C1 segment of cervical spinal cord (tissue), 14 donors: ENCODE results near the gene SSBP3.
"Not testable (repeated sequence)": the region's sequence is repeated elsewhere in the genome, so short reads cannot be mapped to it uniquely, and the experiment has no call there.

Experiments
- DNase-seq, 14 donors: peaks; one replicate each; lab custom pipeline; 2025; lab: John Stamatoyannopoulos, UW

The SSBP3 gene

GRCh38 chr1:54406339-54407153, at the start of gene SSBP3:
Gene SSBP3 (minus strand): TSS chr1:54406394.
- peak; percentile 31 to 96 (median 84) for DNase-seq

- no peak for DNase-seq
These were observed 47.3 kb upstream of the SSBP3 start for GRCh38 chr1:54453509-54453908.

GRCh38 chr1:54453022-54453421, 46.8 kb upstream of the SSBP3 start:
- DNase-seq, result no peak

DNA sequence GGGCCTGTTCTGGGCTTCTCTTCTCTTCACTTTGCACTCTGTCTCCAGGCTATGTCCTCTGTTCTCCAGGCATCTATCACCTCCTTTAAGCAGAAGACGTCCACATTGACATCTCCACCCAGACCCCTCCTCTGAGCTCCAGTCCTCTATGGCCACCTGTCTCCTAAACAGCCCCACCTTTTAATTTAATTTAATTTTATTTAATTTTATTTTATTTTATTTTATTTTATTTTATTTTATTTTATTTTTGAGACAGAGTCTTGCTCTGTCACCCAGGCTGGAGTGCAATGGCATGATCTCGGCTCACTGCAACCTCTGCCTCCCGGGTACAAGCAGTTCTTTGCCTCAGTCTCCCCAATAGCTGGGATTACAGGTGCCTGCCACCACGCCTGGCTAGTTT, 43.2 kb upstream of the SSBP3 start:
- DNase-seq, result not testable (repeated sequence)

- DNase-seq, result not testable (repeated sequence)
These were observed 42.6 kb upstream of the SSBP3 start for GRCh38 chr1:54448801-54449200.

DNA sequence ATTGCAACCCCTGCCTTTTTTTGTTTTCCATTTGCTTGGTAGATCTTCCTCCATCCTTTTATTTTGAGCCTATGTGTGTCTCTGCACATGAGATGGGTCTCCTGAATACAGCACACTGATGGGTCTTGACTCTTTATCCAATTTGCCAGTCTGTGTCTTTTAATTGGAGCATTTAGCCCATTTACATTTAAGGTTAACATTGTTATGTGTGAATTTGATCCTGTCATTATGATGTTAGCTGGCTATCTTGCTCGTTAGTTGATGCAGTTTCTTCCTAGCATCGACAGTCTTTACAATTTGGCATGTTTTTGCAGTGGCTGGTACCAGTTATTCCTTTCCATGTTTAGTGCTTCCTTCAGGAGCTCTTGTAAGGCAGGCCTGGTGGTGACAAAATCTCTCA, 40.9 kb upstream of the SSBP3 start:
- not testable (repeated sequence) for DNase-seq

- no peak for DNase-seq
These were observed 36.0 kb upstream of the SSBP3 start for GRCh38 chr1:54442185-54442584.

- no peak for DNase-seq
These were observed 33.5 kb upstream of the SSBP3 start for GRCh38 chr1:54439550-54440223.

DNA sequence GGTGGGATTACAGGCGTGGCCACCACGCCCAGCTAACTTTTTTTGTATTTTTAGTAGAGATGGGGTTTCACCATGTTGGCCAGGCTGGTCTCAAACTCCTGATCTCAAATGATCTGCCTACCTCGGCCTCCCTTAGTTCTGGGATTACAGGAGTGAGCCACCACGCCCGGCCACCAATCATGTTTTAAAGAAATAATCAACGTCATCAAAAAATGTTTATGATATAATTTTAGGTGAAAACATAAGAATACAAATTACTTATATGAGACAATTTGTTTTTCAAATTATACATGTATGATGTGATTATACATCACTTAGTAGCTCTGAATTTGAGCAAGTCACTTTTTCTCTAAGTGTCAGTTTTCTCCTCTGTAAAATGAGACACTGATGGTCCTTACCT, 31.6 kb upstream of the SSBP3 start:
- DNase-seq, result no peak

DNA sequence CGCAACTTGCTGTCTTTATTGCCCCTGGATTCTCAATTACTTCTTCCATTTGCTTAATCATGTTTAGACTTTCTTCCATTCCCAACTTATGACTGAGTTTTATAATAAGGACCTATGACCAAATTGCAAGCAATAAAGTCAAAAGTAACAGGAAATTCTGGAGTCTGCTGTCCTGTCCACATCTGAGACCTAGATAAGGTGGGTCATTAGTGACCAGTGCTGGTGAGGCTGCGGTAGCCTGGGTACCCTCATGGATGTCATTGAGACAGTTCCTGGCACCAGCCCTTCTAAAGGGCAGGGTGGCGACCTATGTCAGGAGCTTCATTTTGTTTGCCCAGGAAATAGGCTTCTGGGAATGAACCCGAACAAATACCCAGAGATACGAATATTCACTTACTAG, 30.6 kb upstream of the SSBP3 start:
- DNase-seq, result no peak

- no peak for DNase-seq
These were observed 23.6 kb upstream of the SSBP3 start for GRCh38 chr1:54429838-54430237.

GRCh38 chr1:54428837-54429518, 22.8 kb upstream of the SSBP3 start:
- no peak for DNase-seq

DNA sequence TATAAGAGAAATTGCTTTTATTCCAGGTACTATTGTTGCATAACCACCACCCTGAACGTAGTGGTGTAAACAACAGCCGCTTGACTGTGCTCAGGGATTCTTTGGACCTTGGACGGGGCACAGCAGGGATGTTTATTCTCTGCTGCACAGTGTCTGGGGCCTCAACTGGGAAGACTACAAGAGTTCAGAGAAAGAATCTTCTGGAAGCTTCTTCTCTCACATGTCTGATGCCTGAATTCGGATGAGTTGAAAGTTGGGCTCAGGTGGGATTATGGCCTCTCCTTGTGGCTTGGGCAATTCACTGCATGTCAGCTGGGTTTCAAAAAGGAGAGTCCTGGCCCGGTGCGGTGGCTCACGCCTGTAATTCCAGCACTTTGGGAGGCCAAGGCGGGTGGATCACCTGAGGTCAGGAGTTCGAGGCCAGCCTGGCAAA, 19.0 kb upstream of the SSBP3 start:
- DNase-seq, result no peak

GRCh38 chr1:54424398-54424797, 18.2 kb upstream of the SSBP3 start:
- DNase-seq, result no peak

GRCh38 chr1:54421101-54421504, 14.9 kb upstream of the SSBP3 start:
- no peak for DNase-seq

DNA sequence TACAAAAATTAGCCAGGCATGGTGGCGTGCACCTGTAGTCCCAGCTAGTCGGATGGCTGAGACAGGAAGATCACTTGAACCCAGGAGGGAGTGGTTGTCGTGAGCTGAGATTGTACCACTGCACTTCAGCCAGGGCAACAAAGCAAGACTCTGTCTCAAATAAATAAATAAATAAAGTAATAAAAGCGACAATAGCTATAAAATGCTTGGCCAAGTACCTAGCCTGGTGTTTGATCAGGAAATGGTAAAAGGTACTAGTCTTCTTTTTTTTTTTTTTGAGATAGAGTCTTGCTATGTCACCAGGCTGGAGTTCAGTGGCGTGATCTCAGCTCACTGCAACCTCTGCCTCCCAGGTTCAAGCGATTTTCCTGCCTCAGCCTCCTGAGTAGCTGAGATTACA, 12.4 kb upstream of the SSBP3 start:
- DNase-seq, result not testable (repeated sequence)

DNA sequence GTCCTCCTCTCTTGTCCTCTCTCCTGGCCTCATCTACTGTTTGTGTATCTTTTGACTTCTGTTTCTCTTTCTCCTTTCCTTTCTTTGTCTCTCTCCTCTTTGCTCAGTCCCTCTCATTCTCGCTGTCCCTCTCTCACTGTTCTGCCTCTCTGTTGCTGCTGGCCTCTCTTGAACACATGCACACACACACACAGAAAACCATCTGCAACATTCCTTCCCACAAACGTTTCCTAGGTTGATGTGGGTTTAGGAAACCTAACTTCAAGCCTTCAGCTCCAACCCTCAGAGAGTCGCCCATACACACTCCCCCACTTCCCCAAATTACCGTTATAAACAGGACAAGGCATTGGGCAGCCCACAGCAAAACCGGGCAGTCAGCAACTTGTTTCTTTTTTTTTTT, 10.9 kb upstream of the SSBP3 start:
- no peak for DNase-seq

DNA sequence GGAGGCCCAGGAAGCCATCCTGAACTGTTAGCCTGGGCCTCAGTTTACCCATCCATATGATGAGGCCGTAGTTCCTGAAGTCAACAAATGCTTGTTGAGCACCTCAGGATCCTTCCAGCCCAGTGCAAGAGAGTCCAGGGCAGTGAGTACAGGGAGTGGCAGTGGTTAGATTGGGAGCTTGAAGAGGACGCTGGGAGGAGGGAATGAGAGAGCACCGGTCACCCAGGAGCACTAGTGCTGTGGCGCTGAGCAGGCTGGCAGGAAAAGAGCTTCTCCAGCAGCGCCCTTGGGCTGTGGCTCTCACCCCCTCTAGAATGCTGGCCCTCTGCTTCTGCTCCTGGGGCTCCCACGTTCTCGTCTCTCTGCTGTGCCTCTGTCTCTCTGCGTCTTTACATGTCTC, 10.2 kb upstream of the SSBP3 start:
- no peak for DNase-seq

GRCh38 chr1:54415991-54416390, 9.8 kb upstream of the SSBP3 start:
- DNase-seq, result no peak

DNA sequence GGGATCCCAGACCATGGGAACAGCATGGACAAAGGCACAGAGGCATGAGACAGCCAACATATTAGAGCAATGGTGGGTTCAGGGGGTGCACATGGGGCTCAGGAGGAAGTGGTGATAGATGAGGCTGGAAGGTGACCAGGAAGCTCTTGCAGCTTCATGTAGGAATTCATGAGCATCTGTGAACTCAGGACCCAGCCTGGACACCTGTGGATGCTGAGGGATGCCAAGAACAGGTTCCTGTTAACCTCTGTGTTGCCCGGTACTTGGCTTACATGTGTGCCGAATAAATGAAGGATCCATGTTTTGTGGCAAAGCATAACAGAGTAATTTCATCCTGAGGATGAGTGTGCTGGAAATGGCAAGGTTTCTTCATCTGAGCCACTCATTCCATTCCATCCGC, 9.3 kb upstream of the SSBP3 start:
- no peak for DNase-seq

- DNase-seq, result no peak
These were observed 7.5 kb upstream of the SSBP3 start for GRCh38 chr1:54413732-54414131.

DNA sequence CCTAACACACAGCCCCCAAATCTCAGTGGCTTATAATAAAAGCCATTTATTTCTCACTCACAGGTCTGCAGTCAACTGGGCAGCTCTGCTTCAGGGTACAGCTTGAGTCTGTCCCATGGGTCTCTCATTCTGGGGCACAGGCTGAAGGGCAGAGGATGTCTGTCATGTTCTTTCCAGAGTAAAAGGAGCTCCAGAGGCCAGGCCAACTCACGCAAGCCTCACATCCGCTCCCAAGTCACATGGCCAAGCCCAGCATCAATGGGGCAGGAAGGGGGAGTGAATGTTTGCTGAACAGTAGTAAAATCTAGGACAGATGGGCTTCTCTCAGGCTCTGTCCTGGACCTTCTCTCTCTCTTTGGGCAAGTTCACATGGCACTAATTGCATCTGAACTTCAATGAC, 7.1 kb upstream of the SSBP3 start:
- DNase-seq, result peak in 6 of 14 donors; percentile 3 to 47 (median 21)

DNA sequence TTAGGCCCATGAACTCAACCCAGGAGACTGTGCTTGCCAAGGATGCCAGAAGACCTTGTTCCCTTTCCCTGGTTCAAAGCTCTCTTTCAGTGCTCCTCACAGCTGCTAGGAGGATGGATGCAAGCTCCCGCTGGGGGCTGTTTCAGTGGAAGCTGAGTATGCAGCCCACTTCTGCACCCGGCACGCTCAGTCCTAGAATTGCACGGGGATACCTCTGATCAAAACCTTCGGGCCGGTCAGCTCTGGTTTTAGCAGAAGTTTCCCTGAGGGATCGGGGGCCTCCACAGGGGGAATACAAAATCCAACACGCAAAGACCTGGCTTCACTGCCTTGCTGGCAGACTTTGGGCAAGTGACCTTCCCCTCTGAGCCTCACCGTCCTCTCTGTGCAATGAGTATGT, 4.2 kb upstream of the SSBP3 start:
- DNase-seq, result no peak
